GM18858 (cell line): ENCODE results near the gene FEV.

Experiments
- ATAC-seq: cut with Tn5 transposase; IDR thresholded peaks from one replicate; pipeline ENCODE4 v1.9.1; 2021; ENCODE audit not compliant: unreplicated experiment

Gene FEV

GRCh38 chr2:218993345-218994315 lies 8.6 kb upstream of the FEV start, which contains the start of gene CRYBA2:
TSS of gene CRYBA2 (minus strand) at chr2:218993422. CDS start at chr2:218993176, 246 bp downstream.
- ATAC-seq, result no peak

- ATAC-seq, result no peak
These were observed 7.8 kb upstream of the FEV start for GRCh38 chr2:218992703-218993344.

GRCh38 chr2:218992196-218992595 lies 7.2 kb upstream of the FEV start:
- no peak for ATAC-seq

- ATAC-seq, result no peak
These were observed 6.7 kb upstream of the FEV start for GRCh38 chr2:218991674-218992168.

- ATAC-seq, result no peak
These were observed 5.6 kb upstream of the FEV start for GRCh38 chr2:218990612-218991011.

GRCh38 chr2:218990052-218990451 lies 5.1 kb upstream of the FEV start:
- no peak for ATAC-seq

- ATAC-seq, result no peak
These were observed 3.7 kb upstream of the FEV start for GRCh38 chr2:218988650-218989049.

GRCh38 chr2:218988164-218988563 lies 3.2 kb upstream of the FEV start:
- ATAC-seq, result no peak

GRCh38 chr2:218986148-218986761 lies 1.3 kb upstream of the FEV start:
- no peak for ATAC-seq

- ATAC-seq, result no peak
These were observed 524 bp upstream of the FEV start for GRCh38 chr2:218985325-218986091.

- no peak for ATAC-seq
These were observed 554 bp downstream of the FEV start for GRCh38 chr2:218984239-218985020.

- no peak for ATAC-seq
These were observed 1.1 kb downstream of the FEV start for GRCh38 chr2:218983934-218984238.

- ATAC-seq, result no peak
These were observed 1.6 kb downstream of the FEV start for GRCh38 chr2:218983263-218983933.

- ATAC-seq, result no peak
These were observed 2.3 kb downstream of the FEV start for GRCh38 chr2:218982586-218983262.

- ATAC-seq, result no peak
These were observed 3.0 kb downstream of the FEV start for GRCh38 chr2:218981881-218982585.

- ATAC-seq, result no peak
These were observed 3.5 kb downstream of the FEV start for GRCh38 chr2:218981390-218981880.

- ATAC-seq, result no peak
These were observed 4.1 kb downstream of the FEV start for GRCh38 chr2:218980735-218981389.
